Measurements from ENCODE around the gene CMBL.
"Not testable (repeated sequence)": the region's sequence is repeated elsewhere in the genome, so short reads cannot be mapped to it uniquely, and the experiment has no call there.

Gene CMBL

GRCh38 chr5:10333154-10334006 is 25.7 kb upstream of the CMBL start:
- no peak for DNase-seq (ENCODE audit: low spot score)

GRCh38 chr5:10332301-10332700 is 24.6 kb upstream of the CMBL start:
- no peak for DNase-seq (ENCODE audit: low spot score)

- DNase-seq (ENCODE audit: low spot score), result no peak
These were observed 23.7 kb upstream of the CMBL start for GRCh38 chr5:10331341-10331796.

- no peak for DNase-seq (ENCODE audit: low spot score)
These were observed 23.0 kb upstream of the CMBL start for GRCh38 chr5:10330511-10331230.

GRCh38 chr5:10329820-10330481 is 22.2 kb upstream of the CMBL start:
- no peak for DNase-seq (ENCODE audit: low spot score)

- no peak for DNase-seq (ENCODE audit: low spot score)
These were observed 21.7 kb upstream of the CMBL start for GRCh38 chr5:10329446-10329819.

- DNase-seq (ENCODE audit: low spot score), result no peak
These were observed 20.6 kb upstream of the CMBL start for GRCh38 chr5:10328323-10328722.

GRCh38 chr5:10324518-10325370 is 17.0 kb upstream of the CMBL start:
- no peak for DNase-seq (ENCODE audit: low spot score)

- DNase-seq (ENCODE audit: low spot score), result no peak
These were observed 16.1 kb upstream of the CMBL start for GRCh38 chr5:10323588-10324488.

GRCh38 chr5:10321882-10322281 is 14.2 kb upstream of the CMBL start:
- DNase-seq (ENCODE audit: low spot score), result no peak

- DNase-seq (ENCODE audit: low spot score), result no peak
These were observed 13.1 kb upstream of the CMBL start for GRCh38 chr5:10320793-10321192.

- no peak for DNase-seq (ENCODE audit: low spot score)
These were observed 11.6 kb upstream of the CMBL start for GRCh38 chr5:10319202-10319851.

- no peak for DNase-seq (ENCODE audit: low spot score)
These were observed 10.4 kb upstream of the CMBL start for GRCh38 chr5:10317825-10318682.

- no peak for DNase-seq (ENCODE audit: low spot score)
These were observed 8.3 kb upstream of the CMBL start for GRCh38 chr5:10315824-10316509.

- no peak for DNase-seq (ENCODE audit: low spot score)
These were observed 7.5 kb upstream of the CMBL start for GRCh38 chr5:10315201-10315600.

- DNase-seq (ENCODE audit: low spot score), result no peak
These were observed 4.1 kb upstream of the CMBL start for GRCh38 chr5:10311595-10312425.

- not testable (repeated sequence) for DNase-seq (ENCODE audit: low spot score)
These were observed 3.3 kb upstream of the CMBL start for GRCh38 chr5:10310835-10311570.

All from left forelimb (tissue), 1 donor.